ENCODE results near the gene TXNL1.

Gene TXNL1

GRCh38 chr18:56565551-56566345, 72.6 kb downstream of the TXNL1 start:
- DNase-seq = no peak

GRCh38 chr18:56565046-56565445, 73.3 kb downstream of the TXNL1 start:
- DNase-seq = no peak

- peak; percentile 35 for DNase-seq
Observed at GRCh38 chr18:56563568-56563967, 74.8 kb downstream of the TXNL1 start.

- DNase-seq = no peak
Observed at GRCh38 chr18:56562479-56562878, 75.9 kb downstream of the TXNL1 start.

GRCh38 chr18:56560992-56561391, 77.4 kb downstream of the TXNL1 start:
- DNase-seq = no peak

- DNase-seq = no peak
Observed at GRCh38 chr18:56559044-56559443, 79.3 kb downstream of the TXNL1 start.

- no peak for DNase-seq
Observed at GRCh38 chr18:56556907-56557306, 81.5 kb downstream of the TXNL1 start.

GRCh38 chr18:56550121-56550520, 88.3 kb downstream of the TXNL1 start:
- no peak for DNase-seq

Measured in NCI-H510A (cell line).